ENCODE measurements around the gene CBFA2T2. TPM values are rescaled to one million over a fixed set of nuclear protein-coding genes. Genes with fewer than 3 reads are reported as not detected.

Gene CBFA2T2
- total RNA-seq, 4 donors from 2014 or later: 16.7 to 22.5 (median 19.1) TPM

- Histone ChIP-seq H3K9me3 (no peaks in the 10 kb centered on the region), H3K27ac (peak overlapping the region; percentile 48 to 85 (median 69)), H3K36me3 (no peaks in the 10 kb centered on the region), H3K4me3 (peak overlapping the region in 3 of 4 donors; percentile 20 to 54 (median 35)), H3K27me3 (no peaks in the 10 kb centered on the region), H3K4me1 (peaks cover 0 to 28% (median 10%) of the 10 kb centered on the region in 4 donors)
- 79 to 83% methylated on average over 14 of the region's 14 CpGs for WGBS, 2 donors
- no peak for TF ChIP-seq EP300 (IDR thresholded peaks at IDR 0.05)
- TF ChIP-seq CTCF (IDR thresholded peaks at IDR 0.05): no peak
- no peak for TF ChIP-seq POLR2A (IDR thresholded peaks at IDR 0.05)
- DNase-seq (ENCODE audit: low spot score in 2 of 2): no peak
These were observed 197.1 kb downstream of the CBFA2T2 start for GRCh38 chr20:33686984-33687366.

GRCh38 chr20:33687370-33687915, 197.5 kb downstream of the CBFA2T2 start:
- no peak overlapping the region for H3K4me3 ChIP-seq
- no peaks in the 10 kb centered on the region for H3K36me3 ChIP-seq
- 74 to 78% methylated on average over 8 of the region's 8 CpGs for WGBS, 2 donors
- no peaks in the 10 kb centered on the region for H3K27me3 ChIP-seq
- peaks cover 0 to 28% (median 10%) of the 10 kb centered on the region in 4 donors for H3K4me1 ChIP-seq
- TF ChIP-seq POLR2A (IDR thresholded peaks at IDR 0.05) (no peak), CTCF (IDR thresholded peaks at IDR 0.05) (no peak), EP300 (IDR thresholded peaks at IDR 0.05) (no peak)
- H3K9me3 ChIP-seq: no peaks in the 10 kb centered on the region
- H3K27ac ChIP-seq: peak overlapping the region in 2 of 4 donors; percentile 45 to 79
- no peak for DNase-seq (ENCODE audit: low spot score in 2 of 2)

GRCh38 chr20:33687993-33688937, 198.4 kb downstream of the CBFA2T2 start:
- H3K4me3 ChIP-seq: no peak overlapping the region
- H3K4me1 ChIP-seq: peaks cover 0 to 31% (median 12%) of the 10 kb centered on the region in 4 donors
- no peak for DNase-seq (ENCODE audit: low spot score in 2 of 2)
- H3K27ac ChIP-seq: peak overlapping the region in 1 of 4 donors; percentile 79
- TF ChIP-seq POLR2A (IDR thresholded peaks at IDR 0.05) (no peak), CTCF (IDR thresholded peaks at IDR 0.05) (no peak), EP300 (IDR thresholded peaks at IDR 0.05) (no peak)
- no peaks in the 10 kb centered on the region for H3K36me3 ChIP-seq
- no peaks in the 10 kb centered on the region for H3K27me3 ChIP-seq
- H3K9me3 ChIP-seq: no peaks in the 10 kb centered on the region
- 87 to 92% methylated on average over 3 of the region's 3 CpGs for WGBS, 2 donors

GRCh38 chr20:33688938-33689424, 199.1 kb downstream of the CBFA2T2 start:
- WGBS, 2 donors: 93 to 97% methylated on average over 3 of the region's 3 CpGs
- Histone ChIP-seq H3K4me3 (no peak overlapping the region), H3K9me3 (no peaks in the 10 kb centered on the region), H3K4me1 (peaks cover 0 to 39% (median 14%) of the 10 kb centered on the region in 4 donors), H3K27ac (no peak overlapping the region), H3K36me3 (no peaks in the 10 kb centered on the region), H3K27me3 (no peaks in the 10 kb centered on the region)
- DNase-seq (ENCODE audit: low spot score in 2 of 2): no peak
- TF ChIP-seq POLR2A (IDR thresholded peaks at IDR 0.05) (no peak), EP300 (IDR thresholded peaks at IDR 0.05) (no peak), CTCF (IDR thresholded peaks at IDR 0.05) (no peak)

GRCh38 chr20:33689493-33689892, 199.6 kb downstream of the CBFA2T2 start:
- TF ChIP-seq EP300 (IDR thresholded peaks at IDR 0.05) (no peak), POLR2A (IDR thresholded peaks at IDR 0.05) (no peak), CTCF (IDR thresholded peaks at IDR 0.05) (no peak)
- WGBS, 2 donors: 83 to 93% methylated on average over 1 of the region's 1 CpG
- Histone ChIP-seq H3K27ac (peak overlapping the region in 2 of 4 donors; percentile 13 to 57), H3K4me1 (peaks cover 0 to 43% (median 14%) of the 10 kb centered on the region in 4 donors), H3K4me3 (no peak overlapping the region), H3K9me3 (no peaks in the 10 kb centered on the region), H3K27me3 (no peaks in the 10 kb centered on the region), H3K36me3 (no peaks in the 10 kb centered on the region)
- DNase-seq (ENCODE audit: low spot score in 2 of 2): no peak

All from tibial nerve (tissue), 4 donors.